Measurements from ENCODE around the gene TAF6.
A peak's percentile ranks its signal among the peaks of the same experiment; 100 is the strongest.

TAF6 gene

DNA sequence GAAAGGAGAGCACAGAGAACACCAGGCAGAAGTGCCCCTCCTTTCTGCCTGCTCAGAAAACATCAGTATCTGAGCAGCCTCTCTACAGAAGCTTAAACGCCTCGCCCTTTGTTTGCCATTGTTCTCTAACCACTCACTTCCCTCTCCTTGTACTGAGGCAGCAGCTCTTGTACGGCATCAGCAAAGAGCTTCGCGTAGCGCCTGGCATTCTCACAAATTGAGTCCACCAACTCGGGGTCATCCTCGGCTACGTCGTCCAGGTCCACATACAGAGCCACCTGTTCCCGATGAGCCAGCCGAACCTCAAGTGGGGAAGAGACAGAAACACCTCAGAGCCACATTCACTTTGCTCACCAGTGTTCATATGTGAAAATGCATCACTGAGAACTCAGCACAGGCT, 19.7 kb downstream of the TAF6 start:
- no peak for TF ChIP-seq POLR2AphosphoS5 (IDR thresholded peaks at IDR 0.05; ENCODE audit: low read depth, low read length)
- no peak for TF ChIP-seq SPI1 (IDR thresholded peaks at IDR 0.05; ENCODE audit: low read depth, low read length)
- TF ChIP-seq PAX5 (IDR thresholded peaks at IDR 0.05; ENCODE audit: insufficient read depth, low read length, severe bottlenecking), result no peak
- no peak for TF ChIP-seq POLR2A (IDR thresholded peaks at IDR 0.05; ENCODE audit: low read depth, low read length)
- TF ChIP-seq POU2F2 (IDR thresholded peaks at IDR 0.05; ENCODE audit: low read depth, low read length), result no peak
- no peak for TF ChIP-seq TAF1 (IDR thresholded peaks at IDR 0.05; ENCODE audit: low read depth, low read length)
- DNase-seq (ENCODE audit: insufficient read length, low spot score) (no peak), FAIRE-seq (no peak)

DNA sequence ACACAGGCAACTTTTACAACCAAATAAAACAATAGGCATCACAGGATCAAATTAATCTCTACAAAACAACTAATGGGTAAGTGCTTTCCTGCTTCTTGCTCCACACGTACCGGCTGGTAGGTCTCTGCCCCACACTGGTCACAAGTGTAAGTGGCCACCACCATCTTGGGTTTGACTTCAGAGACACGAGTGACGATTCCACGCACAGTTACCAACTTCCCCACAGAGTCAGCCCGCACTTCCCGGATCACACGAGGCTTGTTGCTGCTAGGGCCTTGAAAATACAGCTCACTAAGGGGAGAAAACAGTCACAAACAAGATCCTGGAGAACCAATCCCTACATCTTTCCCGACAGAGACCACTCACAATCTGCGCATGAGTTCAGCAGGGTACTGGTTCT, 20.2 kb downstream of the TAF6 start:
- FAIRE-seq (no peak), DNase-seq (ENCODE audit: insufficient read length, low spot score) (no peak)
- no peak for TF ChIP-seq SPI1 (IDR thresholded peaks at IDR 0.05; ENCODE audit: low read depth, low read length)

GRCh38 chr7:100095704-100096103, 23.5 kb downstream of the TAF6 start:
- no peak for FAIRE-seq

GRCh38 chr7:100095289-100095688, 23.9 kb downstream of the TAF6 start:
- DNase-seq (ENCODE audit: insufficient read length, low spot score), result no peak
- no peak for FAIRE-seq
- TF ChIP-seq POLR2AphosphoS5 (IDR thresholded peaks at IDR 0.05; ENCODE audit: low read depth, low read length) (peak; percentile 55), POLR2A (IDR thresholded peaks at IDR 0.05; ENCODE audit: low read depth, low read length) (no peak)

More at GRCh38 chr7:100095704-100096103, 23.5 kb downstream of the TAF6 start:
- no peak for DNase-seq (ENCODE audit: insufficient read length, low spot score)
- TF ChIP-seq PAX5 (IDR thresholded peaks at IDR 0.05; ENCODE audit: insufficient read depth, low read length, severe bottlenecking) (no peak), TAF1 (IDR thresholded peaks at IDR 0.05; ENCODE audit: low read depth, low read length) (no peak), POLR2A (IDR thresholded peaks at IDR 0.05; ENCODE audit: low read depth, low read length) (no peak), SPI1 (IDR thresholded peaks at IDR 0.05; ENCODE audit: low read depth, low read length) (no peak), POU2F2 (IDR thresholded peaks at IDR 0.05; ENCODE audit: low read depth, low read length) (no peak), POLR2AphosphoS5 (IDR thresholded peaks at IDR 0.05; ENCODE audit: low read depth, low read length) (no peak)

- FAIRE-seq, result no peak
- TF ChIP-seq POU2F2 (IDR thresholded peaks at IDR 0.05; ENCODE audit: low read depth, low read length), result no peak
- no peak for TF ChIP-seq PAX5 (IDR thresholded peaks at IDR 0.05; ENCODE audit: insufficient read depth, low read length, severe bottlenecking)
- TF ChIP-seq POLR2AphosphoS5 (IDR thresholded peaks at IDR 0.05; ENCODE audit: low read depth, low read length), result peak; percentile 76; the same call in 1 of the 2 replicates
- no peak for TF ChIP-seq SPI1 (IDR thresholded peaks at IDR 0.05; ENCODE audit: low read depth, low read length)
- TF ChIP-seq POLR2A (IDR thresholded peaks at IDR 0.05; ENCODE audit: low read depth, low read length), result no peak
- TF ChIP-seq TAF1 (IDR thresholded peaks at IDR 0.05; ENCODE audit: low read depth, low read length), result no peak
- no peak for DNase-seq (ENCODE audit: insufficient read length, low spot score)
Observed at GRCh38 chr7:100093925-100094486, 25.2 kb downstream of the TAF6 start.

GRCh38 chr7:100093498-100093897, 25.7 kb downstream of the TAF6 start:
- TF ChIP-seq PAX5 (IDR thresholded peaks at IDR 0.05; ENCODE audit: insufficient read depth, low read length, severe bottlenecking) (no peak), POLR2A (IDR thresholded peaks at IDR 0.05; ENCODE audit: low read depth, low read length) (no peak; the same call in 1 of the 2 replicates), POLR2AphosphoS5 (IDR thresholded peaks at IDR 0.05; ENCODE audit: low read depth, low read length) (no peak), TAF1 (IDR thresholded peaks at IDR 0.05; ENCODE audit: low read depth, low read length) (no peak), SPI1 (IDR thresholded peaks at IDR 0.05; ENCODE audit: low read depth, low read length) (no peak)
- no peak for FAIRE-seq

GRCh38 chr7:100093054-100093453, 26.1 kb downstream of the TAF6 start:
- DNase-seq (ENCODE audit: insufficient read length, low spot score) (no peak), FAIRE-seq (no peak)
- TF ChIP-seq POU2F2 (IDR thresholded peaks at IDR 0.05; ENCODE audit: low read depth, low read length), result no peak
- 0 out of 2 replicates have a peak, but pooled peaks have one; percentile 67 for TF ChIP-seq POLR2AphosphoS5 (IDR thresholded peaks at IDR 0.05; ENCODE audit: low read depth, low read length)

More at GRCh38 chr7:100093498-100093897, 25.7 kb downstream of the TAF6 start:
- no peak for DNase-seq (ENCODE audit: insufficient read length, low spot score)

DNA sequence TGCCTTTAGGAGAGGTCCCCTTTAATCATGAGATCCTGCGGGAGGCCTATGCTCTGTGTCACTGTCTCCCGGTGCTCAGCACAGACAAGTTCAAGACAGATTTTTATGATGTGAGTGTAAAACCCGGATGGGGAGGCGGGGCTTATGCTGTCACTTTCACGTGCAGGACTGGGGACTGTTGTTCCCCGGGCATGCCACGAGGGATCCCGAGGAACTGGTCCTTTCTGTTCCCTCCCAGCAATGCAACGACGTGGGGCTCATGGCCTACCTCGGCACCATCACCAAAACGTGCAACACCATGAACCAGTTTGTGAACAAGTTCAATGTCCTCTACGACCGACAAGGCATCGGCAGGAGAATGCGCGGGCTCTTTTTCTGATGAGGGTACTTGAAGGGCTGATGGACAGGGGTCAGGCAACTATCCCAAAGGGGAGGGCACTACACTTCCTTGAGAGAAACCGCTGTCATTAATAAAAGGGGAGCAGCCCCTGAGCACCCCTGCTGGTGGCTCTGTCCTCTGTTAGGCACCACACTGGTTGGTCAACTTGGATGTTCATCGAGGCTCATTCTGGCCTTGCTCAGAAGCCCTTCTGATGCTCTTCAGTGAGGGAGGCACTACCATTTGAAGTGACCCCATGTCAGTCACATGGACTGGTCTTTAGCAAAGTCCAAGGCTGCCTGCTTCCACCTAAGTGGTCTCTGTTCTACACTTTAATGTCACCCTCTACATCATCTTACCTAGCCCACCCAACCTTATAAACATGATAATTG, 27.6 kb downstream of the TAF6 start:
- DNase-seq (ENCODE audit: insufficient read length, low spot score), result no peak
- peak; percentile 65; the same call in 1 of the 2 replicates for TF ChIP-seq POLR2A (IDR thresholded peaks at IDR 0.05; ENCODE audit: low read depth, low read length)
- TF ChIP-seq PAX5 (IDR thresholded peaks at IDR 0.05; ENCODE audit: insufficient read depth, low read length, severe bottlenecking), result no peak
- peak; percentile 83 for TF ChIP-seq POLR2AphosphoS5 (IDR thresholded peaks at IDR 0.05; ENCODE audit: low read depth, low read length)
- TF ChIP-seq SPI1 (IDR thresholded peaks at IDR 0.05; ENCODE audit: low read depth, low read length), result no peak
- TF ChIP-seq TAF1 (IDR thresholded peaks at IDR 0.05; ENCODE audit: low read depth, low read length), result no peak
- TF ChIP-seq POU2F2 (IDR thresholded peaks at IDR 0.05; ENCODE audit: low read depth, low read length), result peak; percentile 71; the same call in 1 of the 2 replicates
- no peak for FAIRE-seq

- FAIRE-seq (no peak), DNase-seq (ENCODE audit: insufficient read length, low spot score) (no peak)
- TF ChIP-seq POLR2AphosphoS5 (IDR thresholded peaks at IDR 0.05; ENCODE audit: low read depth, low read length) (no peak), SPI1 (IDR thresholded peaks at IDR 0.05; ENCODE audit: low read depth, low read length) (no peak), PAX5 (IDR thresholded peaks at IDR 0.05; ENCODE audit: insufficient read depth, low read length, severe bottlenecking) (no peak), POLR2A (IDR thresholded peaks at IDR 0.05; ENCODE audit: low read depth, low read length) (no peak; the same call in 1 of the 2 replicates)
Observed at GRCh38 chr7:100090527-100091410, 28.4 kb downstream of the TAF6 start.

All from GM12891 (cell line).